HepG2 (cell line): Measurements from ENCODE around the gene RPRD1A. TPM values are rescaled to one million over a fixed set of nuclear protein-coding genes. Genes with fewer than 3 reads are reported as not detected.

Experiments
- ATF2 ChIP-seq: sonication (generic); formaldehyde crosslinking; IDR thresholded peaks from 2 replicates; pipeline ENCODE4 v1.4.0; 2020; ENCODE audit warnings: missing genetic modification reagents
- CEBPZ ChIP-seq: IDR thresholded peaks from 2 replicates; pipeline ENCODE4 v1.6.1; 2012; ENCODE audit warnings: low read length, improper control_type of control experiment
- FOXJ3 ChIP-seq: sonication (generic); formaldehyde crosslinking; IDR thresholded peaks from 2 replicates; pipeline ENCODE4 v1.4.0; 2020; ENCODE audit warnings: missing genetic modification reagents, mild to moderate bottlenecking, borderline replicate concordance
- GPBP1L1 ChIP-seq: sonication (generic); formaldehyde crosslinking; IDR thresholded peaks from 2 replicates; pipeline ENCODE4 v1.5.0; 2020; ENCODE audit warnings: mild to moderate bottlenecking, missing genetic modification reagents
- GTF3A ChIP-seq: sonication (generic); formaldehyde crosslinking; conservative IDR thresholded peaks from 2 replicates; pipeline ENCODE4 v1.4.0; 2020; ENCODE audit warnings: mild to moderate bottlenecking, missing genetic modification reagents
- HMGXB4 ChIP-seq, 2 experiments: sonication (generic) in 1 of 2; formaldehyde crosslinking in 1 of 2; IDR thresholded peaks; 2 replicates each; pipeline versions ENCODE4 v1.4.0 to v1.6.1; 2018 to 2020; ENCODE audit warnings: missing genetic modification reagents in 2 of 2, borderline replicate concordance in 1 of 2, low read depth in 1 of 2, mild to moderate bottlenecking in 1 of 2, missing biosample characterization in 1 of 2
- HNRNPLL ChIP-seq: fragments of 200-400 bp; formaldehyde crosslinking; IDR thresholded peaks from 2 replicates; pipeline ENCODE4 v1.6.1; 2017; ENCODE audit warnings: mild to moderate bottlenecking, low read depth, low read length; ENCODE audit not compliant: poor library complexity, severe bottlenecking
- IRF2 ChIP-seq: IDR thresholded peaks from 2 replicates; pipeline ENCODE4 v1.6.1; 2018; ENCODE audit warnings: missing genetic modification reagents, missing compliant biosample characterization
- PHF8 ChIP-seq: sonication (generic); formaldehyde crosslinking; IDR thresholded peaks from 2 replicates; pipeline ENCODE4 v1.5.0; 2020; ENCODE audit warnings: missing genetic modification reagents
- RAD21 ChIP-seq: fragments of 450-650 bp; formaldehyde crosslinking; IDR thresholded peaks from 2 replicates; pipeline ENCODE4 v1.5.0; 2020; ENCODE audit warnings: mild to moderate bottlenecking
- SMC3 ChIP-seq: IDR thresholded peaks from 2 replicates; pipeline ENCODE4 v1.6.1; 2011; ENCODE audit warnings: low read length, improper control_type of control experiment
- polyA plus RNA-seq, 8 experiments: library from polyadenylated mRNA; depleted of rRNA in 3 of 8; stranded (reverse) in 7 of 8; unstranded in 1 of 8; fragments of >200 nt; fragmentation: Illumina TruSeq in 4 of 8; extraction: Trizol in 4 of 8; gene quantifications; 2 replicates each; pipeline versions ENCODE4 v1.2.1 to v1.2.3, GENCODE V29; 2011 to 2016; ENCODE audit warnings: low read depth in 4 of 8, missing spikeins in 1 of 8, mixed read lengths in 1 of 8; ENCODE audit not compliant: insufficient read depth in 1 of 8
- total RNA-seq, 5 experiments: library from RNA; depleted of rRNA; stranded (reverse); fragments of >200 nt; fragmentation: Illumina TruSeq; extraction: Trizol; gene quantifications; 2 replicates each; pipeline ENCODE4 v1.2.3, GENCODE V29; 2016; ENCODE audit warnings: low read depth in 1 of 5
- TF ChIP-seq, protein P1 (sequence below): sonication (generic); formaldehyde crosslinking; IDR thresholded peaks from 2 replicates; pipeline ENCODE4 v1.9.0; 2022; ENCODE audit warnings: missing genetic modification reagents, mild to moderate bottlenecking, borderline replicate concordance
- TF ChIP-seq, protein P2 (sequence below): sonication (generic); formaldehyde crosslinking; IDR thresholded peaks from 2 replicates; pipeline ENCODE4 v1.4.0; 2020; ENCODE audit warnings: low read depth, mild to moderate bottlenecking, missing genetic modification reagents
- TF ChIP-seq, protein P3 (sequence below): sonication (generic); formaldehyde crosslinking; IDR thresholded peaks from 2 replicates; pipeline ENCODE4 v1.4.0; 2020; ENCODE audit warnings: mild to moderate bottlenecking, low read depth, missing genetic modification reagents

The RPRD1A gene
- total and polyA plus RNA-seq, 2 of the 13 experiments (the other 11 are each of a cell fraction or from before 2014, with no cell fraction given), result 42.5 to 78.2 TPM

DNA sequence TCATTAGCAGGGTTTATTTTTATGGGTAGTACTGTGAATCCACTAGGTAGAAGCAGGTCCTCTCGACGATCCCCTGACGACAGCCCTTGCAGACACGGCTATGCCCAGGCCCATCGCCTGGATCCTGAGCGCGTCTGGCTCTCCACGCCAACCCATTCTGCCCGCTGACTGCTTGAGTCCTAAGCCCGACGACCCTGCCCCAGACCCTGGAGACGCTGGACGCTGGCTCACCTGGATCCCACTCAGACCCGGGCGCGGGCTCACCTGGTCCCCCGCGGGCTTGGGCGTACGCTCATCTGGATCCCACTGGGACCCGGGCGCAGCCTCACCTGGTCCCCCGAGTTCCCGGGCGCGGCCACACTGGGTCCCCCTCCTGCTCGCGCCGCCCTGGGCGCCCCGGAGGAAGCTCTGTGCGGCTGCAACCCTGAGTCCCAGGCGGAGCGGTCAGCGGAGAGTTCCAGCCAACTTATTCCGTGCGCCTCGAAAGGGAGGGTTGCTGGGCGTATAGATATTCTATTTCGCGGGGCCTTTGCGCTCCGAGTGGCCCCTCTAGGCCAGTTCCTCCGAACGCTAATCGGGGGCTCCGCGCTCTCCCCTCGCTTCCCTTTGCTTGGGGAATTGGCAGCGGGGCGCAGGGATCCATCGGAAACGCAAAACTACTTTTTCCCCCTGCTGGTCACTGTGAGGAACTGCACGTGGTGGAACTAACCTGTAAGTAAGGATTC lies 117.3 kb downstream of the RPRD1A start (continued):
- TF ChIP-seq FOXJ3 (CRISPR knock-in tag) (no peak), GTF3A (CRISPR knock-in tag) (no peak), CEBPZ (no peak), HNRNPLL (peak; percentile 43), GPBP1L1 (no peak), ATF2 (CRISPR knock-in tag) (0 out of 2 replicates have a peak, but pooled peaks have one; percentile 19), SMC3 (peak; percentile 74), IRF2 (CRISPR knock-in tag) (no peak), RAD21 (CRISPR knock-in tag) (peak; percentile 63), PHF8 (peak; percentile 28; the same call in 1 of the 2 replicates), HMGXB4 (CRISPR knock-in tag; IDR thresholded peaks at IDR 0.05; ENCODE audit: borderline replicate concordance in 1 of 2, low read depth in 1 of 2) (peak; percentile 55 to 89; a peak in 3 of 4 replicates)
- TF ChIP-seq, protein P1, sequence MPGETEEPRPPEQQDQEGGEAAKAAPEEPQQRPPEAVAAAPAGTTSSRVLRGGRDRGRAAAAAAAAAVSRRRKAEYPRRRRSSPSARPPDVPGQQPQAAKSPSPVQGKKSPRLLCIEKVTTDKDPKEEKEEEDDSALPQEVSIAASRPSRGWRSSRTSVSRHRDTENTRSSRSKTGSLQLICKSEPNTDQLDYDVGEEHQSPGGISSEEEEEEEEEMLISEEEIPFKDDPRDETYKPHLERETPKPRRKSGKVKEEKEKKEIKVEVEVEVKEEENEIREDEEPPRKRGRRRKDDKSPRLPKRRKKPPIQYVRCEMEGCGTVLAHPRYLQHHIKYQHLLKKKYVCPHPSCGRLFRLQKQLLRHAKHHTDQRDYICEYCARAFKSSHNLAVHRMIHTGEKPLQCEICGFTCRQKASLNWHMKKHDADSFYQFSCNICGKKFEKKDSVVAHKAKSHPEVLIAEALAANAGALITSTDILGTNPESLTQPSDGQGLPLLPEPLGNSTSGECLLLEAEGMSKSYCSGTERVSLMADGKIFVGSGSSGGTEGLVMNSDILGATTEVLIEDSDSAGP, result peak; percentile 63; the same call in 1 of the 2 replicates
- TF ChIP-seq, protein P2, sequence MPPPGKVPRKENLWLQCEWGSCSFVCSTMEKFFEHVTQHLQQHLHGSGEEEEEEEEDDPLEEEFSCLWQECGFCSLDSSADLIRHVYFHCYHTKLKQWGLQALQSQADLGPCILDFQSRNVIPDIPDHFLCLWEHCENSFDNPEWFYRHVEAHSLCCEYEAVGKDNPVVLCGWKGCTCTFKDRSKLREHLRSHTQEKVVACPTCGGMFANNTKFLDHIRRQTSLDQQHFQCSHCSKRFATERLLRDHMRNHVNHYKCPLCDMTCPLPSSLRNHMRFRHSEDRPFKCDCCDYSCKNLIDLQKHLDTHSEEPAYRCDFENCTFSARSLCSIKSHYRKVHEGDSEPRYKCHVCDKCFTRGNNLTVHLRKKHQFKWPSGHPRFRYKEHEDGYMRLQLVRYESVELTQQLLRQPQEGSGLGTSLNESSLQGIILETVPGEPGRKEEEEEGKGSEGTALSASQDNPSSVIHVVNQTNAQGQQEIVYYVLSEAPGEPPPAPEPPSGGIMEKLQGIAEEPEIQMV (CRISPR knock-in tag), result no peak
- TF ChIP-seq, protein P3, sequence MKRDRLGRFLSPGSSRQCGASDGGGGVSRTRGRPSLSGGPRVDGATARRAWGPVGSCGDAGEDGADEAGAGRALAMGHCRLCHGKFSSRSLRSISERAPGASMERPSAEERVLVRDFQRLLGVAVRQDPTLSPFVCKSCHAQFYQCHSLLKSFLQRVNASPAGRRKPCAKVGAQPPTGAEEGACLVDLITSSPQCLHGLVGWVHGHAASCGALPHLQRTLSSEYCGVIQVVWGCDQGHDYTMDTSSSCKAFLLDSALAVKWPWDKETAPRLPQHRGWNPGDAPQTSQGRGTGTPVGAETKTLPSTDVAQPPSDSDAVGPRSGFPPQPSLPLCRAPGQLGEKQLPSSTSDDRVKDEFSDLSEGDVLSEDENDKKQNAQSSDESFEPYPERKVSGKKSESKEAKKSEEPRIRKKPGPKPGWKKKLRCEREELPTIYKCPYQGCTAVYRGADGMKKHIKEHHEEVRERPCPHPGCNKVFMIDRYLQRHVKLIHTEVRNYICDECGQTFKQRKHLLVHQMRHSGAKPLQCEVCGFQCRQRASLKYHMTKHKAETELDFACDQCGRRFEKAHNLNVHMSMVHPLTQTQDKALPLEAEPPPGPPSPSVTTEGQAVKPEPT (CRISPR knock-in tag), result no peak
